Eye (tissue), 1 donor: ENCODE data around the gene GSG1.
A peak's percentile ranks its signal among the peaks of the same experiment; 100 is the strongest.

Source experiments
- DNase-seq: peaks from one replicate; pipeline ENCODE4 v3.0.0-alpha.2; 2015

The GSG1 gene

GRCh38 chr12:13103391-13104033 lies at the start of gene GSG1:
Gene GSG1, minus strand, starts transcription at chr12:13103667. Its CDS starts 155 bp downstream, at chr12:13103512.
- DNase-seq, result no peak

GRCh38 chr12:13153180-13153579 lies 49.7 kb upstream of the GSG1 start:
- no peak for DNase-seq

- no peak for DNase-seq
Observed at GRCh38 chr12:13152756-13153155, 49.3 kb upstream of the GSG1 start.

- DNase-seq, result no peak
Observed at GRCh38 chr12:13152281-13152680, 48.8 kb upstream of the GSG1 start.

GRCh38 chr12:13149411-13149810 lies 45.9 kb upstream of the GSG1 start:
- DNase-seq, result no peak

- no peak for DNase-seq
Observed at GRCh38 chr12:13148485-13148847, 45.0 kb upstream of the GSG1 start.

GRCh38 chr12:13147688-13148484 lies 44.4 kb upstream of the GSG1 start:
- no peak for DNase-seq

GRCh38 chr12:13146336-13146938 lies 43.0 kb upstream of the GSG1 start:
- DNase-seq, result no peak

- DNase-seq, result no peak
Observed at GRCh38 chr12:13144266-13144828, 40.9 kb upstream of the GSG1 start.

GRCh38 chr12:13142747-13143146 lies 39.3 kb upstream of the GSG1 start:
- no peak for DNase-seq

- DNase-seq, result no peak
Observed at GRCh38 chr12:13141686-13142085, 38.2 kb upstream of the GSG1 start.

- DNase-seq, result peak; percentile 82
Observed at GRCh38 chr12:13135371-13136178, 32.1 kb upstream of the GSG1 start.

GRCh38 chr12:13133886-13134285 lies 30.4 kb upstream of the GSG1 start:
- no peak for DNase-seq

GRCh38 chr12:13130981-13131380 lies 27.5 kb upstream of the GSG1 start:
- DNase-seq, result no peak

GRCh38 chr12:13128291-13128965 lies 25.0 kb upstream of the GSG1 start:
- peak; percentile 44 for DNase-seq

GRCh38 chr12:13127444-13127843 lies 24.0 kb upstream of the GSG1 start:
- no peak for DNase-seq

GRCh38 chr12:13126494-13126893 lies 23.0 kb upstream of the GSG1 start:
- DNase-seq, result no peak

- DNase-seq, result no peak
Observed at GRCh38 chr12:13125996-13126395, 22.5 kb upstream of the GSG1 start.

- DNase-seq, result no peak
Observed at GRCh38 chr12:13124656-13125505, 21.4 kb upstream of the GSG1 start.

- DNase-seq, result no peak
Observed at GRCh38 chr12:13121568-13121967, 18.1 kb upstream of the GSG1 start.

GRCh38 chr12:13120413-13120812 lies 16.9 kb upstream of the GSG1 start:
- no peak for DNase-seq
